HG03196 (cell line): Measurements from ENCODE around the gene HAP1.
"Not testable (repeated sequence)": the region's sequence is repeated elsewhere in the genome, so short reads cannot be mapped to it uniquely, and the experiment has no call there.

Source experiments
- ATAC-seq: cut with Tn5 transposase; IDR thresholded peaks from one replicate; pipeline ENCODE4 v1.9.1; 2021; ENCODE audit not compliant: unreplicated experiment

The HAP1 gene

DNA sequence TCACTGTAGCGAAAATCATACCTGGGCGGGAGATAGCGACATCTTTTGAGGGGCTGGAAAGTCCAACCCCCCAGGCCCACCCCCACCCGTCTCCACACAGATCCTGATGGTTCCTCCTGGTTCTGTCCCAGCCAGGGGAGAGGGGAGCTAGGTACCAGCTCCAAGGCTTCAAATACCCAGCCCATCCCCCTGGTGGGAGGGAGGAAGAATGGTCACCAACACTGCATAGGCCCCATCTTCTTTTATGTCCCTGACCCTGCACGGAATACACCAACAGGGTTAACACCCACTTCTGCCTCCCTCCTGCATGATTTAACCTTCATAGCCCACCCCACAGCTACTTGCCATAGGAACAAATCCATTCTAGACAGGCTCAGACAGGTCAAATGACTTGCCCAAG, 9.3 kb downstream of the HAP1 start:
- ATAC-seq, result no peak

DNA sequence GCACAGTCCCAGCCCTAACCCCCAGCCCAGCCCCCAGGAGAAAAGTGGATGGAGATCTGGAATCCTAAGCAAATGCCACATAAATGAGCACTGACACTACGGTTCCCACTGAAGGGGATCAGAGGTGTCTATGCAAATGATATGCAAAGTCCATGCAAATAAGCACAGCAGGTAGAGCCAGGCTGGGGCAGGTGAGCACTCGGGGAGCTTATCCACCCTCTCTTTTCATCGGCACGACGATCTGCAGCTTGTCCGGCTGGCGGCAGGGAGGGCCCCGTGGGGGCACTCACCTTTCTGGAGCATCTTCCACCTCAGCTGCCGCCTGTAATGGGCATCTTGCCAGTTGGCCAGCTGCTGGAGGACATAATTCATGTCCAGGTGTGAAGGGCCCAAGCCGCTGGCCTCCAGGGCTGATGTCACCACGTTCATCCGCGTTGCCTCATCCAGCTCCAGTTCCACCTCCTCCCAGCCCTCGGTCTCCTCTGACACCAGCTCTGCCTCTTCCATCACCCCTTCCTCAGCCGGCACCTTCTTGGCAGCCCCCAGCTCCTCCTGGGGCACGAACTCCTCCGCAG, 9.9 kb downstream of the HAP1 start:
- ATAC-seq, result no peak

DNA sequence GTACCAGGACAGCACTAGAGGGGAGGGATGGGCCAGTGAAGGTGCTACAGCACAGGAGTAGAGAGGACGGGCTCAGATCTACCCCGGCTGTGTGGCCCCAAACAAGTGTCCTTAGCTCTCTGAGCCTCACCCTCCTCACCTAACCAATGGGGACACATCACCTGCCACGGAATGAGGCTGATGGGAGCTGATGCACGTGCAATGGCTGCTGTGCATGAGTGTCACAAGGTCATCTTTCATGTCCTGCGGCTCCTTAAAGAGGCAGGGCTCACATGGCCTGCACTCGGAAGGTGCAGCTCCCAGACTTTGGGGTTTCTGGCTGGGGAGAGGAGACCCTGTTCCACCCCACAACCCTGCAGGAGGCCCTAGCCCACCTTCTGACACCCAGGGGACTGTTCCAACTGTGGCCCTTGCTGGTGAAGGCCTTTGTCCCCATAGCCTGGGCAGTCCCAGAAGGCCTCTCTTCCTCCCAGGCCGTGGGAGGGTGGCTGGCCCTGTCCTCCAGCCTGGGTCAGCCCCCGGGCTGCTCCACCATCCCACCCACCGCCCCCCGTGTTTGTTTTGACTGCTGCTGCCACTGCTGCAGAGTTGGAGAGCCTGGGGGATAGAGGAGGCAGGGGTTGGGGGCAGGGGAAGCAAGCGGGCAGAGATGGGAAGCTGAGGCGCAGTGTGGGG, 10.5 kb downstream of the HAP1 start:
- no peak for ATAC-seq

GRCh38 chr17:41722231-41722630, 12.2 kb downstream of the HAP1 start:
- no peak for ATAC-seq

DNA sequence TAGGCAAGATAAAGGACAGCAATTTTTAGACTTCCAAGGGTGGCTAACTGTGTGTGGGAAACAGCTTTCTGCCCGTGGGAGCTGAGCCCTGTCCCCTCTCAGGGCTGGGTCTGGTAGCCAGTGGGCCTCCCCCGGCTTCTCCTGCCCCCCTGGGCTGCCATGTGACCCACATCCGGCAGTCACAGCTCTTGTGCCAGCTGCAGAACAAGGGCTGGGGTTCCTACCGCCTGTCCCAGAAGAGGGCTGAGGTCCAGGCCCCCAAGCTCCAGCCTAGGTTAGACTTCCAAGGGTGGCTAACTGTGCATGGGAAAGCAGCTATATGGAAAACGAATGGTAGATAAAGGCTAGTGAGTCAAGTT, 16.2 kb downstream of the HAP1 start:
- ATAC-seq, result no peak

GRCh38 chr17:41717408-41718286, 16.8 kb downstream of the HAP1 start:
- no peak for ATAC-seq

GRCh38 chr17:41711669-41712400, 22.6 kb downstream of the HAP1 start, which contains the start of gene GAST:
Gene GAST, plus strand, starts transcription at chr17:41712331. Its CDS starts 3,106 bp downstream, at chr17:41715437.
- no peak for ATAC-seq

DNA sequence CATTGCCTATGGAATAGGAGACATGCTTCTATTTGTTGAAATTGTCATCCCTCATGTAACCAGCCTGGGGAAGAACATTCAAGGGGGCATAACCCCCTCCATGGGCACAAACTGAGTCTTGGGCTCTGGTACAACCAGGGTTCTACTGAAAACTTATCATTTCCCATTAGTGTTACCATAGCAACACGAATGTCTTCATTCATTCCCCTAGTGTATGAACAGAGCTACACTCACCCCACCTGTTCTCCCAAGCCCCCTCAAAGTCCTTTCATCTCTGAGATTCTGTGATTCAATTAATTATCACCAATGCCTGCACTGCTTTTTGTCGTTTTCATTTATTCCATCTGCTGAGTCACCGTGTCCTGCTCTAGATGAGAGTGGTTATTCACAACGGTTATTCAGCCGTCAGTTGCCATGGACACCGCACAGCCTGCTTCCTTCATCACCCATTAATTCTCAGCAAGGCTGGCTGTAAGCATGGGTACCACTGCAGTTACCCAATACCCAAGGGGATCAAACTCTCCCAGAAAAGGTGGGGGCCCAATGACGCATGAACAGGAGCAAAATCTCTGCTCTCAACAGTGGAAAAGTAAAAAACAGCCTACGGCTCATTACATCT, 23.9 kb downstream of the HAP1 start:
- no peak for ATAC-seq

DNA sequence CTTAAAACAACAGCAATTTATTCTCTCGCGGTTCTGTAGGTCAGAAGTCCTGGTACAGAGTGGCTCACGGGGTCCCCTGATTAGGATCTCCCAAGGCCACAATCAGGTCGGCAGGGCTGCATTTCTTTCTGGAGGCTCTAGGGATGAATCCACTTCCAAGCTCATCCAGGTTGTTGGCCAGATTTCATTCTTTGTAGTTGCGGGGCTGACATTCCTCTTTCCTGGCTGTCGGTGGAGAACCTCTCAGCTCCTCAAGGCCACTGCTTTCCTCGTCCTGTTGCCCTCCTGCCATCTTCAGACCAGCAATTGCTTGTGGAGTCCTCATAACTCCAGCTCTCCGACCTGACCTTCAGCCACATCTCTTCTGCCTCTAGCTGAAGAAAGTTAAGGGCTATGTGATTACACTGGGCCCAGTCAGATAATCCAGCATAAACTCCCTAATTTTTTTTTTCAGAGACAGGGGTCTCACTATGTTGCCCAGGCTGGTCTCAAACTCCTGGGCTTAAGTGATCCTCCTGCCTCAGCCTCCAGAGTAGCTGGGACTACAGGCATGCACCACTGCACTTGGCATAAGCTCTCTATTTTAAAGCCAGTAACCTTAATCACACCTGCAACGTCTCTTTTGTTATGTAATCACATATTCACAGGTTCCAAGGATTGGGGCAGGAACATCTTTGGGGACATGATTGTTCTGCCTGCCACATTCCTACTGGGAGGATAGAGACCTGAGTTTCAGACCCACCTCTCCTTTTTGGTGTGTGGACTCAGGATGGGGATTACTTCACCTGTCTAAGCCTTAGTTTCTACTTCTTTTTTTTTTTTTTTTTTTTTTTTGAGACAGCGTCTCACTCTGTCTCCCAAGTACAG, 26.4 kb downstream of the HAP1 start:
- no peak for ATAC-seq

DNA sequence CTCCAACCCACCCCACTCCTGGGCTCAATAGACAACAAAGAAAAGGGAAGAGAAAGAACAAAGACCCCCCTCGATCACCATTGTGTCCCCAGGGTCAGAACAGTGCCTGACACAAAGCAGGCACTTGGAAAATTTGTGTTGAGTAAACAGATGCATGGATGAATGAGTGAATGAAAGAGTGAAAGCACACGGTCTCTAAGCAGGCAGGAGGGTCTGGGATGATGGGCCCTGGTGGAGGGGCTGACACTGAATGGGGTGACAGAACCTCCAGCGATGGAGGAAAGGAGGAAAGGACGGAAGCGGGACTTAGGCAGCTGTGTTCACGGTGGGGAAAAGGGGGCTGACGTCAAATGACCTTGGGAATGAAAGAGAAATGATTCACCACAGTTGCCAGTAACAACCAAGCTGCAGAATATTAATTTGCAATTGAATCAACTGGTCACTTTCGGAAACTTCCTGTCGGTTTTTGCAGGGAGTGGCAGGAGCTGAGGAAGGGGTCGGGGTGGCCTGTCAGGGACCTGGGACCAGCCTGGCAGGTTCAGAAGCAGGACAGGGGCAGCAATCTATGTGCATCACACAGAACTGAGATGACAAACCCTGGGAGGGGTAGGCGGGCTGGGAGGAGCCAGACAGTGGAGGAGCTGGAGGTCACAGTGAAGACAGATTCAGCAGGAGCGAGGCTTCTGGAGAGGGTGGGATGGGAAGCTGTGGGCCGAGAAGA, 29.0 kb downstream of the HAP1 start:
- no peak for ATAC-seq

DNA sequence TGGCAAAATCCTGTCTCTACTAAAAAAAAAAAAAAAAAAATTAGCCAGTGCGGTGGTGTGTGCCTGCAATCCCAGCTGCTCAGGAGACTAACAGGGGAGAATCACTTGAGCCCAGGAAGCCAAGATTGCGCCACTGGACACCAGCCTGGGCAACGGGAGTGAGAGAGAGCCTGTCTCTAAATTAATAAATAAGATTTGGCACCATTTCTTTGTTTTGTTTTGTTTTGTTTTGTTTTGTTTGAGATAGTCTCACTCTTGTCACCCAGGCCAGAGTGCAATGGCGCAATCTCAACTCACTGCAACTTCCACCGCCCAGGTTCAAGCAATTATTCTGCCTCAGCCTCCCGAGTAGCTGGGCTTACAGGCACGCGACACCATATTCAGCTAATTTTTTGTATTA, 31.7 kb downstream of the HAP1 start:
- ATAC-seq, result no peak

- ATAC-seq, result not testable (repeated sequence)
Observed at GRCh38 chr17:41700843-41701242, 33.6 kb downstream of the HAP1 start.

DNA sequence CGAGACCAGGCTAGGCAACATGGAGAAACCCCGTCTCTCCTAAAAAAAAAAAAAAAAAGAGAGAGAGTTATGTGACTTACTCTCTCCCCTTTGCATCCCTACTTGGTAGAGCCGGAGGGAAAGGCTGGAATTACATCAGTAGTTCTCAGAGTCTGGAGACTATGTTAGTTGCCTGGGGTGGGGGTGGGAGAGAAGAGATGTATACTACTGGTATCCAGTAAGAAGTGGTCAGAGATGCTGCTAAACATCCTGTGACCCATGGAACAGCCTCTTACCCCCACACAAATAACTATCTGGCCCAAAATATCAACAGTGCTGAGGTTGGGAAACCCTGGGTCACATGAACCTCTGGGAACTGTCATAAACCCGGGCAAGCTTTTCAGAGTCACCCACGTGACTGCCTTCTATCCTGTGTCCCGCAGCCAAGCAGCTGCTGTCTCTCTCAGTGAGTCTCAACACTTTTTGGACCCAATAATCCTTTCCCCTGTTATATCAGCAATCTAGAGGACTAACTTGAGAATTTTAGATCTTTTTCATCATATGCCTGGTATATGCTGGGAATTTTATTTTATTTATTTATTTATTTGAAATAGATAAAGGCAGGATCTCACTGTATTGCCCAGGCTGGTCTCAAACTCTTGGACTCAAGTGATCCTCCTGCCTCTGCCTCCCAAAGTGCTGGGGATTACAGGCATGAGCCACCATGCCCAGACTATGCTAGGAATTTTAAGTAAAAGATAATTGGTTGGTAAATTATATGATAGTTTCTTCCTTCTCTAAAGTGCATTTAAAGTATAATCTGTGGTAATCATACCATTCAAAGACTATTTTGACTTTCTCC, 37.1 kb downstream of the HAP1 start:
- ATAC-seq, result no peak

DNA sequence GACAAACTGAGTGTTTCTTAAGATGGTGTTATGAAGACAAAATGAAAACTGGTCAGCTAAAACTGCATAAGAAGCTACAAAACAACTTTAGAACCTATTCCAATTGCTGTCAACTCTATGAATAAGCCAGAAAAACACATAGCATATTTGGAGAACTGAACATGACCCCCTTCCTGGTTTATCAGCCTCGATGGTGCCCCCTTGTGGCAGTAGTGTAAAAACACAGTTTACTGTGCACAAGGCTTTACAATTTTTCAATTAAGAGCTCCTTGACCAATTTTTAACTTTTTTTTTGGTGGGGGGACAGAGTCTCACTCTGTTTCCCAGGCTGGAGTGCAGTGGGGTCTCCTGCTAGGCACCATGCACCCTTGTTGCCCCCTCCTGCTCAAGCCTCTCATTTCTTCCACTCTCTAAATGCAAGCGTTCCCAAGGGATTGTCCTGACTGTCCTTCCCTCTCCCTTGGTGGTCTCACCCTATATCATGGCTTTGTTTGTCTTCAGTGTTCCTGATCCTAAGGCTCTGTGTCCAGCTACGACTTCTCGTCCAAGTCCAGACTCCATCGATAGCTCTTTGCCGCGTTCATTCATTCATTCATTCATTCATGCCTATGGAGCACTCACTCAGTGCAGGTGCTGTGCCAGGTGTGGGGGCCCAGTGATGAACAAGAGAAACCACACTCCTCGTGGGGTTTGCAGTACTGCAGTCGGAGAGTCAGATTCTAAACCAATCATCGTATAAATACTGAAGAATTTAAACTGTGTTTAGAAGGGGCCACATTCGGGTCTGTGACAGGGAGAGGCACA, 38.3 kb downstream of the HAP1 start:
- ATAC-seq, result no peak

- ATAC-seq, result no peak
Observed at GRCh38 chr17:41695134-41695661, 39.2 kb downstream of the HAP1 start.

DNA sequence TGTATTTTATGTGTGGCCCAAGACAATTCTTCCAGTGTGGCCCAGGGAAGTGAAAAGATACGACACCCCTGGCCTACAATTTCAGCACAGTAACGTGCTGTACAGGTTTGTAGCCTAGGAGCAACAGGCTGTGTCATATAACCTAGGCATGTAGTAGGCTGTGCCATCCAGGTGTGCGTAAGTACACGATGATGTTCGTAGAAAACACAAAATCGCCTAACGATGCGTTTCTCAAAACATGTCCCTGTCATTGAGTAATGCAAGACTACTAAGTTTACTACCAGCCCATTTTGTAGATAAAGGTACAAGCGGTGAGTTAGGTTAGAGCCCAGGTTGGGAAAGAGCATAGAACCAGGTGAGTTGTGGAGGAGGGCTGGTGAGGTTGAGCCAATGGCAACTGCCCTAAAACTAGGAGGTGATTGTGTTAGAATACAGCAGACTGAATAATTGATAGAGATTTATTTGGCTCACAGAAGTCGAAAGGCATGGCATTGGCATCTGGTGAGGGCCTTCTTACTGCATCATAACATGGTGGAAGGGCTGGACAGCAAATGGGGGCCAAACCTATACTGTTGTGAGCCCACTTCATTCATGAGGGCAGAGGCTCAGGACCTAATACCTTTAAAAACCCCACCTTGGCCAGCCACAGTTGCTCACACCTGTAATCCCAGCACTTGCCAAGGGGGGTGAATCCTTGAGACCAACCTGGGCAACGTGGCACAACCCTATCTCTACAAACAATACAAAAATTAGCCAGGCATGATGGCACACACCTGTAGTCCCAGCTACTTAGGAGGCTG, 41.5 kb downstream of the HAP1 start:
- ATAC-seq, result no peak
